Neutrophil (primary cell): ENCODE measurements around the gene TTLL10.

Source experiments
- H3K27ac ChIP-seq: fragments of 200-600 bp; sonication (generic); 2 replicates; pipeline ENCODE4 v1.5.1; 2016; ENCODE audit warnings: mild to moderate bottlenecking, moderate library complexity
- H3K27me3 ChIP-seq: fragments of 200-600 bp; sonication (generic); 2 replicates; pipeline ENCODE4 v1.6.0; 2016; ENCODE audit warnings: mild to moderate bottlenecking
- H3K36me3 ChIP-seq: fragments of 200-600 bp; sonication (generic); 2 replicates; pipeline ENCODE4 v1.5.1; 2017
- H3K4me1 ChIP-seq, 2 experiments: fragments of 200-600 bp in 1 of 2; sonication (generic) in 1 of 2; 1 replicate in 1 of 2; 2 replicates in 1 of 2; pipeline versions ENCODE4 v1.5.1 to v1.6.1; 2013 to 2016; ENCODE audit warnings: low read depth in 1 of 2, low read length in 1 of 2, mild to moderate bottlenecking in 1 of 2, moderate library complexity in 1 of 2; ENCODE audit not compliant: control insufficient read depth in 1 of 2, insufficient read depth in 1 of 2
- H3K4me3 ChIP-seq, 2 experiments: fragments of 200-600 bp in 1 of 2; sonication (generic) in 1 of 2; 1 replicate in 1 of 2; 2 replicates in 1 of 2; pipeline ENCODE4 v1.5.1; 2013 to 2016; ENCODE audit warnings: low read depth in 1 of 2, low read length in 1 of 2, mild to moderate bottlenecking in 1 of 2, moderate library complexity in 1 of 2
- H3K9me3 ChIP-seq: fragments of 200-600 bp; sonication (generic); 2 replicates; pipeline ENCODE4 v1.5.1; 2016
- TF ChIP-seq, protein P1 (sequence below): fragments of 200-600 bp; sonication (generic); IDR thresholded peaks from 2 replicates; pipeline ENCODE4 v1.5.1; 2016; ENCODE audit warnings: antibody characterized with exemption

The TTLL10 gene

DNA sequence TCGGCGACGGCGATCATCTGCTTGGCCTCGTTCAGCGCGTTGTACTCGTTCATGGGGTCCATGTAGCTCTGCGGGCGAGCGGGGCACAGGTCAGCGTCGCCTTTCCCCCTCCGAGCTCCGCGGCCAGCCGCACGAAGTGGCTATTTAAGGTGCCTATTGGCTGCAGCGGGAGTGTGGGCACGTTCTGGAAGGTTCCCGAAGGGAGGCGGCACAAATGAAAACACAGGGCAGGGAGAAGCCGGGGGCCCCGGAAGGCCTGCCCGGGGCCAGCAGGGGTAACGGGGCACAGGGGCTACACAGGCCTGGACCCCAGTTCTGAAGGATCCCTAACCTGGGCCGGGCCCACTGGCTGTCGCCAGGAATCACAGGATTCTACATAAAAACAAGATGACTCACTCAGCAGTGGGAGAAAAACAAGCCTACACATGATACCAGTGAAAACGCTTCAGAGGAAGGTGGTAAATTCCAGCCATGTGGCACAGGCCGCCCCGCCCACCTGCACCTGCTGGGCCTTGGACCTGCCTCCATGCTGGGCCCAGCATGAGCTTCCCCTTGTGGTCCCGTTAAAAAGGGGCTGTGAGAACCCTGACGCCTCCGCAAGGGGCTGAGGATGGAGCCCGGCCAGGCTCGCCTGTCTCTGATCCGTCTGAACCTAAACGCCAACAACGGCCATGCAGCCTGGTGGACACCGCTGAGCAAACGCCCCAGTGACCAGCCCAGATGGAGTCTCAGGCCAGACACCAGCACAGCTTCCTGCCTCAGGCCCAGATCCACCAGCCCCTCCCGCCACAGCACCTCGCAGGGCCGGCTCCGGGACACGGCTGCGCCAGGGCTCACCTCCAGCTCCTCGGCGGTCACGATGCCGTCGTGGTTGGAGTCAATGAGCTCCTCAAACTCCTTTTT, 44.2 kb downstream of the TTLL10 start:
- H3K4me3 ChIP-seq: no peak overlapping the region
- H3K27ac ChIP-seq: no peak overlapping the region
- H3K4me1 ChIP-seq: peaks cover 0 to 6% of the 10 kb centered on the region in 2 experiments
- peaks cover 26% of the 10 kb centered on the region for H3K27me3 ChIP-seq
- no peaks in the 10 kb centered on the region for H3K9me3 ChIP-seq
- peaks cover 78% of the 10 kb centered on the region for H3K36me3 ChIP-seq
- TF ChIP-seq, protein P1, sequence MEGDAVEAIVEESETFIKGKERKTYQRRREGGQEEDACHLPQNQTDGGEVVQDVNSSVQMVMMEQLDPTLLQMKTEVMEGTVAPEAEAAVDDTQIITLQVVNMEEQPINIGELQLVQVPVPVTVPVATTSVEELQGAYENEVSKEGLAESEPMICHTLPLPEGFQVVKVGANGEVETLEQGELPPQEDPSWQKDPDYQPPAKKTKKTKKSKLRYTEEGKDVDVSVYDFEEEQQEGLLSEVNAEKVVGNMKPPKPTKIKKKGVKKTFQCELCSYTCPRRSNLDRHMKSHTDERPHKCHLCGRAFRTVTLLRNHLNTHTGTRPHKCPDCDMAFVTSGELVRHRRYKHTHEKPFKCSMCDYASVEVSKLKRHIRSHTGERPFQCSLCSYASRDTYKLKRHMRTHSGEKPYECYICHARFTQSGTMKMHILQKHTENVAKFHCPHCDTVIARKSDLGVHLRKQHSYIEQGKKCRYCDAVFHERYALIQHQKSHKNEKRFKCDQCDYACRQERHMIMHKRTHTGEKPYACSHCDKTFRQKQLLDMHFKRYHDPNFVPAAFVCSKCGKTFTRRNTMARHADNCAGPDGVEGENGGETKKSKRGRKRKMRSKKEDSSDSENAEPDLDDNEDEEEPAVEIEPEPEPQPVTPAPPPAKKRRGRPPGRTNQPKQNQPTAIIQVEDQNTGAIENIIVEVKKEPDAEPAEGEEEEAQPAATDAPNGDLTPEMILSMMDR: no peak

DNA sequence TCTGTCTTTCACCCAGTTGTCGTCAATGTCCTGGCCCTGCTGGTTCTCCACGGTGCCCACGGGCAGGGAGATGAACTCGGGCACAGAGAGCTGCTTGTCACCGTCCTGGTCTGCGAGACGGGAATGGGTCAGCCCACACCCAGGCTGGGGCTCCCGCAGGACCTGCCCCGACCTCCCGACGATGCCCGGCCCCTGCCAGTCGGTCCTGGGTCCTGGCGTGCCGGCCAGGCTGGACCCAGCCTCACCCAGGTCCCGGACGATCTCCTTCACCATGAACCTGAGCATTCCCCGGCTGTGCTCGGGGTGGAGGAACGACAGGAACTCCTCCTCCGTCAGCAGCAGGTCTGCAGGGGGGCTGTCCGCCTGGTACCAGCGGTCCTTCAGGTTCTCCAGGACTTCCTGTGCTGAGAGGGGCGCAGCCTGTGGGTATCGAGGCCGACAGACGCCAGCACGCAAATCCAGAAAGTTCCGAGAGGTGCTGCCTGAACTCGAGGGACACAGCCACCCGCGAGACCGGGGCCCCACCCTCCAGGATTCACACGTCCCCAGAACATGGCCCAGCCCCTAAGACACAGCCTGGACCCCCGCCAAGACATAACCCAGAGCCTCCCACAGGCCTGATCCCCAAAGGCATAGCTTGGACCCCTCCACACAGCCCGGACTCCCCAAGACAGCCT, 45.0 kb downstream of the TTLL10 start:
- Histone ChIP-seq H3K4me3 (no peak overlapping the region), H3K27me3 (peaks cover 18% of the 10 kb centered on the region), H3K36me3 (peaks cover 86% of the 10 kb centered on the region), H3K27ac (no peak overlapping the region), H3K4me1 (no peaks in the 10 kb centered on the region), H3K9me3 (no peaks in the 10 kb centered on the region)
- TF ChIP-seq, protein P1: no peak

DNA sequence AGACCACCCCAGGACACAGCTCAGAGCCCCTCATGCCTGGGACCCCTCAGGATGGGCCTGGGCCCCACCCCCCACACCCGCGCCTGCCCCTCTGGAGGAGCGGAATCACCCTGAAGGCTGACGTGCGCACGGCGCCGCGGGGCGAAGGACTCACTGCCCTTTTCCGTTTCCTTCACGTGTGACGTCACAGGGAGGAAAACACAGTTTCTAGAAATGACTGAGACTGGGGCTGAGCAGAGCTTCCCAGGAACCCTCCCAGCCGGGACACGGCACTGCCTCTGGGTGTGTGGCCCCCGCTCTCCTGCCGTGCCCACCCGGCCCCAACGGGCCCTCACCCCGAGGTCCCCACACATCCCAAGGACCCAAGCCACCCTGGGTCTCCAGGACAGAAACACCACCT, 45.7 kb downstream of the TTLL10 start:
- no peak overlapping the region for H3K4me3 ChIP-seq
- TF ChIP-seq, protein P1: no peak
- H3K27ac ChIP-seq: no peak overlapping the region
- no peaks in the 10 kb centered on the region for H3K9me3 ChIP-seq
- H3K4me1 ChIP-seq: no peaks in the 10 kb centered on the region
- peaks cover 93% of the 10 kb centered on the region for H3K36me3 ChIP-seq
- H3K27me3 ChIP-seq: peaks cover 11% of the 10 kb centered on the region

DNA sequence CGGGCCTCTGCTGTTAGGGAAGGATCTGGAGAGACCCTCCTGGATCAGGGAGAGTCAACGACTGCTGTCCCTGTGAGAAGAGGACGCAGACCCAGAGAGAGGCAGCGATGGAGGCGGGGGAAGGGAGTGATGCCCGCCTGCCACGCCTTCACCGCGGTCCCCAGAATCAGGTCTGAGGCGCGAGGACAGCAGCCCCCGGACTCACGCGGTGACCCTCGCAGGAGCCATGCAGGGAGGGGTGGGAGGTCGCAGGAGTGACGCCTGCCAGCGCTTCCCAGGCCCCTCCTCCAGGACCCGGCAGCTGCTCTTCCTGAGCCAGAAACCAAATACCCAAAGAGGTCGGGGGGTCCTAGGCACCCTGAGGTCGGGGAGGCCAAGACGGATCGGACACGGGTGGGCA, 46.5 kb downstream of the TTLL10 start:
- peaks cover 100% of the 10 kb centered on the region for H3K36me3 ChIP-seq
- no peaks in the 10 kb centered on the region for H3K9me3 ChIP-seq
- TF ChIP-seq, protein P1: no peak
- H3K27ac ChIP-seq: no peak overlapping the region
- H3K27me3 ChIP-seq: peaks cover 3% of the 10 kb centered on the region
- no peaks in the 10 kb centered on the region for H3K4me1 ChIP-seq
- H3K4me3 ChIP-seq: no peak overlapping the region

DNA sequence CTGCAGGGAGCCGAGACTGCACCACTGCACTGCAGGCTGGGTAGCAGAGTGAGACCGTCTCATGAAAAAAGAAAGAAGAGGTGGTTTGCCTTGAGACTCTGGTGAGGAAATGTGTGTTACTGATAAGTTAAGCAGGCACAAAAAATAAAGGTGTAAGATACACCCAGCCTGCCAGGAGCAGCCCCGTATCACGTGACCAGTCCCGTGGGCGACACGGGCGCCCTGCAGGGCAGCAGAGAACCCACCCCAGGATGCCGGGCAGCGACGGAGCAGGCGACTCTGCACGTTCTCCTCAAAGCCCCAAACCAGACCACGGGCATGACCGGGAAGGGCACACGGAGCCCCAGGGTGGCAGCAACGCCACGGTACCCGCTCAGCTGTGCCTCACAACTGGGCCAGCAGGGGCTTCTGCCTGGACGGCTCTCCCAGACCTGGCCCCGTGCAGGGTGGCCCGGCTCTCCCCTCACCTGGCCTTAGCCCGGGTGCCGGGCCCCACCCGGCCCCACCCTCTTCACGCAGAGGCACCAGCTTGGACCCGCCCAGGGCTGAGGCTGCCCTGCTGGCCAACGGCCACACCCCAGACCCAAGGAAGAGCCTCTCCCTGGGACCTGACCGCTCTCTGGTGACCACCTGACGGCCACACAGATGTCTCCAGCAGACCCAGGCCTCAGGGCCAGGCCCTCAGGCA, 48.4 kb downstream of the TTLL10 start:
- no peaks in the 10 kb centered on the region for H3K27me3 ChIP-seq
- H3K4me1 ChIP-seq: no peaks in the 10 kb centered on the region
- H3K9me3 ChIP-seq: no peaks in the 10 kb centered on the region
- no peak overlapping the region for H3K4me3 ChIP-seq
- H3K27ac ChIP-seq: no peak overlapping the region
- TF ChIP-seq, protein P1: no peak
- peaks cover 100% of the 10 kb centered on the region for H3K36me3 ChIP-seq
